OCI-LY1 (cell line): ENCODE data around the gene TRIM2.

Experiments
- H2AFZ ChIP-seq: fragments of 200-600 bp; sonication (generic), shearing (Covaris generic); 2 replicates; pipeline ENCODE4 v1.6.0; 2014; ENCODE audit warnings: antibody characterized with exemption, mild to moderate bottlenecking, low read length
- H3F3A ChIP-seq: fragments of 200-600 bp; sonication (generic), shearing (Covaris generic); 2 replicates; pipeline ENCODE4 v1.6.0; 2014; ENCODE audit warnings: mild to moderate bottlenecking, antibody characterized with exemption, low read length, moderate library complexity; ENCODE audit not compliant: insufficient read depth
- H3K27ac ChIP-seq: fragments of 200-600 bp; sonication (generic); 2 replicates; pipeline ENCODE4 v1.5.1; 2014; ENCODE audit warnings: low read length, mixed run types, mild to moderate bottlenecking, low read depth; ENCODE audit not compliant: poor library complexity, severe bottlenecking
- H3K27me3 ChIP-seq: fragments of 200-600 bp; sonication (generic); 2 replicates; pipeline ENCODE4 v1.6.0; 2014; ENCODE audit warnings: antibody characterized with exemption, mild to moderate bottlenecking, low read length, moderate library complexity; ENCODE audit not compliant: insufficient read depth
- H3K36me3 ChIP-seq: fragments of 200-600 bp; sonication (generic); 2 replicates; pipeline ENCODE4 v1.6.1; 2014; ENCODE audit warnings: mild to moderate bottlenecking, antibody characterized with exemption, low read length, moderate library complexity, mixed read lengths; ENCODE audit not compliant: insufficient read depth
- H3K4me1 ChIP-seq: fragments of 200-600 bp; sonication (generic); 2 replicates; pipeline ENCODE4 v1.5.1; 2014; ENCODE audit warnings: mild to moderate bottlenecking, low read length, moderate library complexity; ENCODE audit not compliant: insufficient read depth, severe bottlenecking
- H3K4me2 ChIP-seq: fragments of 200-600 bp; sonication (generic), shearing (Covaris generic); 2 replicates; pipeline ENCODE4 v1.6.1; 2014; ENCODE audit warnings: low read length
- H3K4me3 ChIP-seq: fragments of 200-600 bp; sonication (generic); 2 replicates; pipeline ENCODE4 v1.5.1; 2014; ENCODE audit warnings: low read length, low read depth, mild to moderate bottlenecking, mixed read lengths; ENCODE audit not compliant: poor library complexity, severe bottlenecking
- H3K79me2 ChIP-seq: fragments of 200-600 bp; shearing (Covaris generic); 2 replicates; pipeline ENCODE4 v1.6.1; 2016; ENCODE audit warnings: mixed run types, low read length, mixed read lengths; ENCODE audit not compliant: insufficient read depth
- H3K9ac ChIP-seq: fragments of 200-600 bp; sonication (generic), shearing (Covaris generic); 2 replicates; pipeline ENCODE4 v1.6.1; 2014; ENCODE audit warnings: mild to moderate bottlenecking, low read length, mixed read lengths
- H3K9me2 ChIP-seq: fragments of 200-600 bp; sonication (generic), shearing (Covaris generic); 2 replicates; pipeline ENCODE4 v1.6.1; 2014; ENCODE audit warnings: low read depth, mild to moderate bottlenecking, low read length, mixed read lengths
- H3K9me3 ChIP-seq: fragments of 200-600 bp; shearing (Covaris generic); 2 replicates; pipeline ENCODE4 v1.6.1; 2014; ENCODE audit warnings: low read length, mixed read lengths
- H4K20me1 ChIP-seq: fragments of 200-600 bp; sonication (generic), shearing (Covaris generic); 2 replicates; pipeline ENCODE4 v1.6.0; 2016; ENCODE audit warnings: mild to moderate bottlenecking, low read length; ENCODE audit not compliant: insufficient read depth
- EZH2 ChIP-seq: fragments of 200-600 bp; sonication (generic), shearing (Covaris generic); IDR thresholded peaks from 2 replicates; pipeline ENCODE4 v1.8.0; 2017; ENCODE audit warnings: borderline replicate concordance, mixed run types, mild to moderate bottlenecking, antibody characterized with exemption, low read length, moderate library complexity, mixed read lengths
- TF ChIP-seq, protein P1 (sequence below): fragments of 200-600 bp; sonication (generic), shearing (Covaris generic); IDR thresholded peaks from 2 replicates; pipeline ENCODE4 v1.5.1; 2017; ENCODE audit warnings: mild to moderate bottlenecking, antibody characterized with exemption, low read length, moderate library complexity, mixed read lengths

Gene TRIM2

DNA sequence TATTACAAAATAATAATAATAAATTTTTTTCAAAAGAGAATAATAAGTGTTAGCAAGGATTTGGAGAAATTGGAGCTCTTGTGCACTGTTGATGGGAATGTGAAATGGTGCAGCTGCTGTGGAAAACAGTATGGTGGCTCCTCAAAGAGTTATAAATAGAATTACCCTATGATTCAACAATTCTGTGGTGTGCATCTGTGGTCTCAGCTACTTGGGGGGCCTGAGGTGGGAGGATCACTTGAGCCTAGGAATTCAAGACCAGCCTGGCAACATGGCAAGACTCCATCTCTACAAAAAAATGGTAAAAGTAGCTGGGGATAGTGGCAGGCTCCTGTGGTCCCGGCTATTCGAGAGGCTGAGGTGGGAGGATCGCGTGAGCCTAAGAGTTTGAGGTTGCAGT, 159.8 kb downstream of the TRIM2 start:
- H3K4me3 ChIP-seq, result no peak overlapping the region
- no peak overlapping the region for H3K9ac ChIP-seq
- no peaks in the 10 kb centered on the region for H3F3A ChIP-seq
- no peaks in the 10 kb centered on the region for H3K9me2 ChIP-seq
- no peaks in the 10 kb centered on the region for H4K20me1 ChIP-seq
- no peak overlapping the region for H3K27ac ChIP-seq
- no peaks in the 10 kb centered on the region for H3K4me1 ChIP-seq
- H3K27me3 ChIP-seq, result no peaks in the 10 kb centered on the region
- H3K79me2 ChIP-seq, result no peaks in the 10 kb centered on the region
- H2AFZ ChIP-seq, result no peak overlapping the region
- H3K36me3 ChIP-seq, result peaks cover 93% of the 10 kb centered on the region
- H3K9me3 ChIP-seq, result no peaks in the 10 kb centered on the region
- TF ChIP-seq, protein P1, sequence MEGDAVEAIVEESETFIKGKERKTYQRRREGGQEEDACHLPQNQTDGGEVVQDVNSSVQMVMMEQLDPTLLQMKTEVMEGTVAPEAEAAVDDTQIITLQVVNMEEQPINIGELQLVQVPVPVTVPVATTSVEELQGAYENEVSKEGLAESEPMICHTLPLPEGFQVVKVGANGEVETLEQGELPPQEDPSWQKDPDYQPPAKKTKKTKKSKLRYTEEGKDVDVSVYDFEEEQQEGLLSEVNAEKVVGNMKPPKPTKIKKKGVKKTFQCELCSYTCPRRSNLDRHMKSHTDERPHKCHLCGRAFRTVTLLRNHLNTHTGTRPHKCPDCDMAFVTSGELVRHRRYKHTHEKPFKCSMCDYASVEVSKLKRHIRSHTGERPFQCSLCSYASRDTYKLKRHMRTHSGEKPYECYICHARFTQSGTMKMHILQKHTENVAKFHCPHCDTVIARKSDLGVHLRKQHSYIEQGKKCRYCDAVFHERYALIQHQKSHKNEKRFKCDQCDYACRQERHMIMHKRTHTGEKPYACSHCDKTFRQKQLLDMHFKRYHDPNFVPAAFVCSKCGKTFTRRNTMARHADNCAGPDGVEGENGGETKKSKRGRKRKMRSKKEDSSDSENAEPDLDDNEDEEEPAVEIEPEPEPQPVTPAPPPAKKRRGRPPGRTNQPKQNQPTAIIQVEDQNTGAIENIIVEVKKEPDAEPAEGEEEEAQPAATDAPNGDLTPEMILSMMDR, result no peak
- no peak for TF ChIP-seq EZH2
- H3K4me2 ChIP-seq, result no peak overlapping the region

- Histone ChIP-seq H3K4me3 (no peak overlapping the region), H3K36me3 (peaks cover 93% of the 10 kb centered on the region), H4K20me1 (no peaks in the 10 kb centered on the region), H3K27me3 (no peaks in the 10 kb centered on the region), H3K4me2 (no peak overlapping the region), H3K9me2 (no peaks in the 10 kb centered on the region), H3K79me2 (no peaks in the 10 kb centered on the region), H3K27ac (no peak overlapping the region), H3K9ac (no peak overlapping the region), H3K9me3 (no peaks in the 10 kb centered on the region), H3K4me1 (no peaks in the 10 kb centered on the region), H2AFZ (no peak overlapping the region), H3F3A (no peaks in the 10 kb centered on the region)
- TF ChIP-seq, protein P1, result no peak
- TF ChIP-seq EZH2, result no peak
These were observed 160.8 kb downstream of the TRIM2 start for GRCh38 chr4:153365003-153365402.

DNA sequence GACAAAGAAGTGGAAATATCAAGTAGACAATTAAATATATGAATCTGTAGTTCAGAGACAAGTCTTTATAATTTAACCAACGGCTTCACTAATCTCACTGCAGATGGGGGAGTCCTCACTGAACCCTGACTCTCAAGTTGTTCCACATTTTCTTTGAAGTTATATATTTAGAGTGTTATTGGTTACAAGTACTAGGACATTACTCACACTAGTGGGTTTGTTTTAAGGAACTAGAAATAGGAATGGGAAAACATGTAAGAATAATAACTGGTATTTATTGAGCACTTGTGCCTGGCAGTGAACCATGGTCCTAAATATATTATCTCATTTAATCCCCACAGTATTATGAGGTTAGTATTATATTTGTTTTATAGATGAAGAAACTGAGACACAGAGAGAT, 162.2 kb downstream of the TRIM2 start:
- H2AFZ ChIP-seq, result no peak overlapping the region
- no peaks in the 10 kb centered on the region for H3K79me2 ChIP-seq
- H3K9me3 ChIP-seq, result 0 out of 2 replicates have a peak, but pooled peaks cover 6% of the 10 kb centered on the region
- TF ChIP-seq EZH2, result no peak
- TF ChIP-seq, protein P1, result no peak
- H3K4me2 ChIP-seq, result no peak overlapping the region
- H3F3A ChIP-seq, result no peaks in the 10 kb centered on the region; the same call in 1 of the 2 replicates
- H3K4me3 ChIP-seq, result no peak overlapping the region
- no peak overlapping the region for H3K9ac ChIP-seq
- H3K9me2 ChIP-seq, result no peaks in the 10 kb centered on the region
- peaks cover 96% of the 10 kb centered on the region for H3K36me3 ChIP-seq
- no peaks in the 10 kb centered on the region for H3K4me1 ChIP-seq
- no peaks in the 10 kb centered on the region for H4K20me1 ChIP-seq
- no peaks in the 10 kb centered on the region for H3K27me3 ChIP-seq
- H3K27ac ChIP-seq, result no peak overlapping the region
